ENCODE measurements around the gene RABL6. TPM values are rescaled to one million over a fixed set of nuclear protein-coding genes. Genes with fewer than 3 reads are reported as not detected.
A peak's percentile ranks its signal among the peaks of the same experiment; 100 is the strongest.

Gene RABL6
- total RNA-seq, 2 experiments from 2014 or later = 113 to 133 TPM

DNA sequence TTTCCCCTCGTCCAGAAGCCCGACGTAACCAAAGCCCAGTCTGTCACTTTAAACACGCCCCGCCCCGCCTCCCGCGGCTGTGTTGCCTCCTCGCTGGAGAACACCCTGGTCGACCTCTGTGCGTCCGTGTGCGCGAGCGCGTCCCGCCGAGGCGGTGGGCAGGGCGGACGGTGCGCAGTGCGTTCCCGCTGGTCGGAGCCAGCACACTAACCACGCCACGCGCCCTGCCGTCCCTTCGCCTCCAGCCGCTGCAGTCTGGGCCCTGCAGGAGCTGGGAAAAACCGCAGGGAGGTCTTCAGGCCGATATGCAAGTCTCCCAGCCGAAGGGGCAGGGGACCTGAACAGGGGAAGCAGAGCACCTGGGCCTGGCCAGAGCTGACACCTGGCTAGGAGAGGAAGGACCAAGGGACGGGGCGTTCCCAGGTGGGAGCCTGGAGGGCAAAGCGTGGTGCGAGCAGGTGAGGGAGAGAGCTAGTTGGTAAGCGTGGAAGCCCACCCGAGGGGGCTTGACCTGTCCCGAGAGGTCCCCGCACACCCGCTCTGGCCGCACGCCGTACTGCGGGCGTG lies 40.2 kb downstream of the RABL6 start:
- POLR2A ChIA-PET = interaction anchor here (0.5 to 0.6 kb wide), 3 partner anchors 57 to 796 kb away, joined by 4 to 6 read pairs (median 4); partner anchors contain the start of gene TMEM141
- Histone ChIP-seq H3K79me2 (ENCODE audit: insufficient read depth, low read depth, low read length) (no peaks in the 10 kb centered on the region), H2AFZ (ENCODE audit: low read length) (no peak overlapping the region), H4K20me1 (ENCODE audit: insufficient read depth, low read length) (no peaks in the 10 kb centered on the region), H3K4me3 (ENCODE audit: low read depth, low read length, poor library complexity, severe bottlenecking) (peak overlapping the region; percentile 87), H3K4me2 (ENCODE audit: low read length) (peak overlapping the region; percentile 74), H3K9me3 (ENCODE audit: low read length) (no peaks in the 10 kb centered on the region), H3K27ac (ENCODE audit: low read depth, low read length, poor library complexity, severe bottlenecking) (peak overlapping the region; percentile 55), H3K9me2 (ENCODE audit: insufficient read depth, low read length) (no peaks in the 10 kb centered on the region), H3K4me1 (ENCODE audit: insufficient read depth, low read length, poor library complexity, severe bottlenecking) (peaks cover 22% of the 10 kb centered on the region), H3K36me3 (ENCODE audit: insufficient read depth, low read length) (peaks cover 4% of the 10 kb centered on the region)
- intact Hi-C loops (cut with micrococcal nuclease; ENCODE audit: unreplicated experiment) = loop anchor here (2.0 kb wide), 1 partner anchor 39 kb away; no protein-coding TSS in a partner anchor
- CTCF ChIA-PET (ENCODE audit: unreplicated experiment) = no interaction called here
- BruUV-seq (replicated peaks) = no TSS peak
- TF ChIP-seq, protein P1, sequence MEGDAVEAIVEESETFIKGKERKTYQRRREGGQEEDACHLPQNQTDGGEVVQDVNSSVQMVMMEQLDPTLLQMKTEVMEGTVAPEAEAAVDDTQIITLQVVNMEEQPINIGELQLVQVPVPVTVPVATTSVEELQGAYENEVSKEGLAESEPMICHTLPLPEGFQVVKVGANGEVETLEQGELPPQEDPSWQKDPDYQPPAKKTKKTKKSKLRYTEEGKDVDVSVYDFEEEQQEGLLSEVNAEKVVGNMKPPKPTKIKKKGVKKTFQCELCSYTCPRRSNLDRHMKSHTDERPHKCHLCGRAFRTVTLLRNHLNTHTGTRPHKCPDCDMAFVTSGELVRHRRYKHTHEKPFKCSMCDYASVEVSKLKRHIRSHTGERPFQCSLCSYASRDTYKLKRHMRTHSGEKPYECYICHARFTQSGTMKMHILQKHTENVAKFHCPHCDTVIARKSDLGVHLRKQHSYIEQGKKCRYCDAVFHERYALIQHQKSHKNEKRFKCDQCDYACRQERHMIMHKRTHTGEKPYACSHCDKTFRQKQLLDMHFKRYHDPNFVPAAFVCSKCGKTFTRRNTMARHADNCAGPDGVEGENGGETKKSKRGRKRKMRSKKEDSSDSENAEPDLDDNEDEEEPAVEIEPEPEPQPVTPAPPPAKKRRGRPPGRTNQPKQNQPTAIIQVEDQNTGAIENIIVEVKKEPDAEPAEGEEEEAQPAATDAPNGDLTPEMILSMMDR (conservative IDR thresholded peaks at IDR 0.05; ENCODE audit: low read length) = no peak
- TF ChIP-seq EZH2phosphoT487 (IDR thresholded peaks at IDR 0.05; ENCODE audit: borderline replicate concordance, low read depth, low read length) = no peak
- peak; percentile 76 for DNase-seq (ENCODE audit: low spot score)

DNA sequence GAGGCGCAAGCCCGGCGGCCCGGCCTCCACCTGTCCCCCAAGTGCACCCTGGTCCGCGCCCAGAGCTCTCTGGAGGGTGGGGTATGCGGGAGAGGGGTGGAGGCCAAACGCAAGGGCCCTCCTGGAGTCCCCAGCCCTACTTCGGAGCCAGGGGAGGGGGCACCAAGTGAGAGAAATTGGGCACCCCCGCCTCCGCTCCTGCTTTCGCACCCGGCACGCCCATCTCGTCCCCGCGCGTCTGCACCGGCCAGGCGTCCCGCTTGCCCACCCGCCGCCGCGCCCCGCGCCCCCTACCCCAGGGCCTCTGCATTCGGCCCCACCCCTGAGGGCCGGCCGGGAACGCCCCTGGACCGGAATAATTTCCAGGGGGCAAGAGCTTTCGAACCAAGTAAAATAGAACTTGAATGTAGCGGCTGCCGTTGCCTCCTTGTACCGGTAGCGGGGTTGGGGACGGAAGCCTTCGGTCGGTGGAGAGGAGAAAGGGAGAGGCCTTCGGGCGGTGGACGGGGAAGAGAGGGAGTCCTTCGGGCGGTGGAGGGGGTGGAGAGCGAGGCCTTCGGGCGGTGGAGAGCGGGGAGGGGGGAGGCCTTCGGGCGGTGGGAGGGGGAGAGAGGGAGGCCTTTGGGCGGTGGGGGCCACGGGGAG lies 40.8 kb downstream of the RABL6 start:
- POLR2A ChIA-PET = interaction anchor here (0.5 kb wide), 1 partner anchor 277 kb away, joined by 3 read pairs; no protein-coding TSS in a partner anchor
- Histone ChIP-seq H3K9me2 (ENCODE audit: insufficient read depth, low read length) (no peaks in the 10 kb centered on the region), H3K36me3 (ENCODE audit: insufficient read depth, low read length) (peaks cover 4% of the 10 kb centered on the region), H3K79me2 (ENCODE audit: insufficient read depth, low read depth, low read length) (no peaks in the 10 kb centered on the region), H3K27ac (ENCODE audit: low read depth, low read length, poor library complexity, severe bottlenecking) (peak overlapping the region; percentile 55), H2AFZ (ENCODE audit: low read length) (no peak overlapping the region), H3K9me3 (ENCODE audit: low read length) (no peaks in the 10 kb centered on the region), H3K4me3 (ENCODE audit: low read depth, low read length, poor library complexity, severe bottlenecking) (peak overlapping the region; percentile 87), H3K4me2 (ENCODE audit: low read length) (peak overlapping the region; percentile 74), H4K20me1 (ENCODE audit: insufficient read depth, low read length) (no peaks in the 10 kb centered on the region), H3K4me1 (ENCODE audit: insufficient read depth, low read length, poor library complexity, severe bottlenecking) (peaks cover 16% of the 10 kb centered on the region)
- TF ChIP-seq, protein P1 (conservative IDR thresholded peaks at IDR 0.05; ENCODE audit: low read length) = no peak
- no peak for TF ChIP-seq EZH2phosphoT487 (IDR thresholded peaks at IDR 0.05; ENCODE audit: borderline replicate concordance, low read depth, low read length)
- peak; percentile 61 for DNase-seq (ENCODE audit: low spot score)
- CTCF ChIA-PET (ENCODE audit: unreplicated experiment) = no interaction called here
- BruUV-seq (replicated peaks) = no TSS peak
- intact Hi-C loops (cut with micrococcal nuclease; ENCODE audit: unreplicated experiment) = loop anchor here (1.0 to 2.0 kb wide), 3 partner anchors 18 to 40 kb away; partner anchors contain the start of genes EDF1 and TRAF2
